HCT116 (cell line): ENCODE results near the gene ATG4C.

Source experiments
- CTCF ChIP-seq, 3 experiments: fragments of 200-600 bp in 1 of 3; sonication (generic) in 1 of 3; IDR thresholded peaks in 2 of 3; conservative IDR thresholded peaks in 1 of 3; 2 replicates each; pipeline ENCODE4 v1.5.1; 2012 to 2017; ENCODE audit warnings: low read depth in 2 of 3, low read length in 2 of 3, antibody characterized with exemption in 1 of 3, borderline replicate concordance in 1 of 3, control low read depth in 1 of 3, mild to moderate bottlenecking in 1 of 3, mixed read lengths in 1 of 3, mixed run types in 1 of 3, moderate library complexity in 1 of 3; ENCODE audit not compliant: insufficient read depth in 1 of 3
- POLR2AphosphoS5 ChIP-seq: IDR thresholded peaks from 2 replicates; pipeline ENCODE4 v1.6.1; 2011; ENCODE audit warnings: mild to moderate bottlenecking, low read depth, low read length, moderate library complexity
- RAD21 ChIP-seq: IDR thresholded peaks from 2 replicates; pipeline ENCODE4 v1.6.1; 2012; ENCODE audit warnings: low read depth, mild to moderate bottlenecking
- SIN3A ChIP-seq: IDR thresholded peaks from 2 replicates; pipeline ENCODE4 v1.6.1; 2012; ENCODE audit warnings: low read depth
- YY1 ChIP-seq: IDR thresholded peaks from 2 replicates; pipeline ENCODE4 v1.6.1; 2011; ENCODE audit warnings: low read length, low read depth, moderate library complexity, mild to moderate bottlenecking; ENCODE audit not compliant: insufficient replicate concordance; ENCODE audit errors: extremely low read depth
- ZNF274 ChIP-seq: fragments of 200-500 bp; sonication (Bioruptor generic); IDR thresholded peaks from 2 replicates; pipeline ENCODE4 v1.6.1; 2014; ENCODE audit warnings: mild to moderate bottlenecking, low read depth, low read length, inconsistent platforms
- TF ChIP-seq, protein P1 (sequence below): IDR thresholded peaks from 2 replicates; pipeline ENCODE4 v1.6.1; 2011; ENCODE audit warnings: mild to moderate bottlenecking, low read length, moderate library complexity; ENCODE audit not compliant: insufficient replicate concordance; ENCODE audit errors: extremely low read depth

- TF ChIP-seq RAD21 (no peak), ZNF274 (no peak), POLR2AphosphoS5 (no peak), CTCF (IDR thresholded peaks at IDR 0.05 in 2 of 3, conservative IDR thresholded peaks at IDR 0.05 in 1 of 3; ENCODE audit: borderline replicate concordance in 1 of 3, insufficient read depth in 1 of 3, low read depth in 2 of 3, low read length in 2 of 3) (no peak), YY1 (no peak), SIN3A (no peak)
- TF ChIP-seq, protein P1, sequence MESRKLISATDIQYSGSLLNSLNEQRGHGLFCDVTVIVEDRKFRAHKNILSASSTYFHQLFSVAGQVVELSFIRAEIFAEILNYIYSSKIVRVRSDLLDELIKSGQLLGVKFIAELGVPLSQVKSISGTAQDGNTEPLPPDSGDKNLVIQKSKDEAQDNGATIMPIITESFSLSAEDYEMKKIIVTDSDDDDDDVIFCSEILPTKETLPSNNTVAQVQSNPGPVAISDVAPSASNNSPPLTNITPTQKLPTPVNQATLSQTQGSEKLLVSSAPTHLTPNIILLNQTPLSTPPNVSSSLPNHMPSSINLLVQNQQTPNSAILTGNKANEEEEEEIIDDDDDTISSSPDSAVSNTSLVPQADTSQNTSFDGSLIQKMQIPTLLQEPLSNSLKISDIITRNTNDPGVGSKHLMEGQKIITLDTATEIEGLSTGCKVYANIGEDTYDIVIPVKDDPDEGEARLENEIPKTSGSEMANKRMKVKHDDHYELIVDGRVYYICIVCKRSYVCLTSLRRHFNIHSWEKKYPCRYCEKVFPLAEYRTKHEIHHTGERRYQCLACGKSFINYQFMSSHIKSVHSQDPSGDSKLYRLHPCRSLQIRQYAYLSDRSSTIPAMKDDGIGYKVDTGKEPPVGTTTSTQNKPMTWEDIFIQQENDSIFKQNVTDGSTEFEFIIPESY, result no peak
These were observed 39.0 kb upstream of the ATG4C start for GRCh38 chr1:62744611-62745577.
